HG02852 (cell line): Measurements from ENCODE around the gene NDEL1.

Experiments
- ATAC-seq: cut with Tn5 transposase; IDR thresholded peaks from one replicate; pipeline ENCODE4 v1.9.1; 2021; ENCODE audit warnings: mild to moderate bottlenecking, moderate library complexity; ENCODE audit not compliant: unreplicated experiment

The NDEL1 gene

DNA sequence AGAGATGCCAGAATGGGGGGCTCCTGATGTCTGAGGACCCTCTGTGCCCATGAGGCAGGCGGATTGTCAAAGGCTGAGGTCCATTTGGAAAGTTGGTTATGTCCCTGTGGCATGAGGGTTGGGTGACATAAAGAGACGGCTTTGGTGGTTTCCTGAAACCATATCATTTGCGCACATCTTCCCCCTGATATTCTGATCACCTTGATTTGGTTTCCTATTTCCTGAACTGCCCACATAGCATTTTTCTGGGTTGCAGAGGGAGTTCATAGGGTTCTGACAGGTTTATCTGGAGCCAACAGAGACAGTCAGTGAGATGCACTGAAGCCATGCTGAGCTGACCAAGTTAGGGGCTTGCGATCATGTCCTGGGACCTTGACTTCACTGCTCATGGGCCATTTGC, 22.4 kb upstream of the NDEL1 start:
- no peak for ATAC-seq

DNA sequence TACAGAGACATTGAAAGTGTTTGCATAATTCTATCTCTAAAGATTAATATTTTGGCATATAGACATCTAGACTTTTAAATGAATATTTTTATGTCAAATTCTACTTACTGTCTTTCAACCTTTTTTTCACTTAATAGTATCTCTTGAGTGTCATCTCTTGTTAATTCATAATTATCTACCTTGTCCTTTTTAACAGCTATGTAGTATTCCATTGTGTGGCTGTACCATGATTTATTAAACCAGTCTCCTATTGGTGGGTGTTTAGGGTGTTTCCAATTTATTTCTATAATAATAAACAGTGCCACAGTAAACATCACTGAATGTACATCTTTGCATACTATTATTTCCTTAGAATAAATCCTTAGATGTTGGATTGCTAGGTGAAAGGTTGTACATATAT, 21.7 kb upstream of the NDEL1 start:
- no peak for ATAC-seq

DNA sequence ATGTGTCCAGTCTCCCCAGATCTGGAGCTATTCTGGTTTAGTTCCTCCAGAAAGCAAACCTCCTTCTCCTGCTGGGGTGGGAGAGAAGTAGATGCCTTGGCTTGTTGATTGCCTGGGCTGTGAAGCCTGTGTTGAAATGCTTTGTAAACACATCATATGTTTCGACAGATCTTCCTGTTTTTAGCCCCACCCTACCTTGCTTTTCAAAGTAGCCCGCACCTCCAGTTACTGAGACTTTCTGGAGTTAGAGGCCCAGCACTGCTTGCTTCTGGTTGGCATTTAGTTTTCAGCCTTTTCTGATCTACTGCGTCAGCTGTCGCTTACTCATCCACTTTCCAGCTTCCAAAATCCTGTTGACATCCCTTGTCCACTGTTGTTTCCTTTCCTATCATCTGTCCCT, 17.9 kb upstream of the NDEL1 start:
- no peak for ATAC-seq

DNA sequence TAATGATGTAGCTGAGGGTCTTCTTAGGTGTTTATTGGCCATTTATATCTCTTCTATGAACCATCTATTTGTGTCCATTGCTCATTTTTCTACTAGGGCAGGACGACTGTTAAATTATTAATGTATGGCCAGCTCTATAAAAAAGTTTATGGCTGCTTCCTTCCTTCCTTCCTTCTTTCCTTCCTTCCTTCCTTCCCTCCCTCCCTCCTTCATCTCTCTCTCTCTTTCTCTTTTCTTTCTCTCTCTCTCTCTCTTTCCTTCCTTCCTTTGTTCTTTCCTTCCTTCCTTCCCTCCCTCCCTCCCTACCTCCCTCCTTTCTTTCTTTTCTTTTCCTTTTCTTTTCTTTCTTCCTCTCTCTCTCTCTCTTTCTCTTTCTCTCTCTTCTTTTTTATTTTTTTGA, 17.2 kb upstream of the NDEL1 start:
- ATAC-seq, result no peak

DNA sequence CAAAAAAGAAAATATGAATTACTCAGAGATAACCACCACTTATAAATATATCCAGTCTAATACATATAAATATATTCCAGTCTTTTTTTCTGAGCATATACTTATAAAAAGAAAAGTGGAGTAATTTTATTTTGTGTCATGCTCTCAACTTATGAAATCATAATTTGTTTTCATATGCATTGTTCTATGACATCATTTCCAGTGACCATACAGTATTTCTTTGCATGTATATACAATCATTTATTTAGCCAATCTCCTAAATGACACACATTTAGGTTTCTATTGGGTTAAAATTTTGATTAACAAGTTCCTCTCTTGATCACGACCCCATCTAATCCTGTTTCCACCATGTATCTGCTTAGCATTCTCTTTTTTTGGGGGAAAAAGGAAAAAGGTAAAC, 16.4 kb upstream of the NDEL1 start:
- ATAC-seq, result no peak

DNA sequence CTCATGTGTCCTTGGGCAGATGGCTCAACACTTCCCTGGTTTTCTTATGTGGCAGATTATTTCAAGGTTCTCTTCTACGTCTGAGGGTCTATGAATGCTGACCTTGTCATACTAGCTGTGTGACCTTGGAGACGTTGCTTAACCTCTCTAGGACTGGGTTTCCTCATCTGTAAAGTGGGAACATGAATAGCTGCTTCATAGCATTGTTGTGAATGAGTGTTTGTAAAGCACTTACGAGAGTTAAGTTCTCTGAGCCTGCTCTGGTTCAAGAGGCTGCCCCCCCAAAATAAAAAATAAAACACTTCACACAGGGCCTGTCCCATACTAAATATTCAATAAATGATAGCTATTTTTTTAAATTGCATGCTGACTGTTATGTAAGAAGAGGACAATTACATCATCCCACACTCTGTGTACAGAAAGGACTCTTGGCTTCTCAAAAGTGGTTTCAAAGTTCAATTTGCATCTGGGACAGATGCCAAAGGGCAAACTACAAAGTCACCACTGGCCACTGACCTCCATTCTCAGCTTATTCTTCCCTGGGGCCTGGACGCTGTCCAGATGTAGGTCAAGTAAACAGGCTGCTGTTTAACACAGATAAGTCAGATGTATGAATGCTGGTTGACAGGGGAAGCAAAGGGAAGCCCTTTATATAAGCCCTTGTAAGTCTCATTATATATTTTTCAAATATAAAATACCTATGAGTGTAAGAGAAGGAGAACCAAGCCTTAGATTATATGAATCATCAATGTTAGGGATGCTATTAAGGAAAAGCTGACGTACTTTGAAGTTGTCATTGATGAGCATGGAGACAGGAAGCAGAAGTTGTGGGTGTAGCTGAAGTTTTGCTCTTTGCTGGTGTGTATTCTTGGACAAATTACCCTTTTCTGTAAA, 15.4 kb upstream of the NDEL1 start:
- no peak for ATAC-seq

DNA sequence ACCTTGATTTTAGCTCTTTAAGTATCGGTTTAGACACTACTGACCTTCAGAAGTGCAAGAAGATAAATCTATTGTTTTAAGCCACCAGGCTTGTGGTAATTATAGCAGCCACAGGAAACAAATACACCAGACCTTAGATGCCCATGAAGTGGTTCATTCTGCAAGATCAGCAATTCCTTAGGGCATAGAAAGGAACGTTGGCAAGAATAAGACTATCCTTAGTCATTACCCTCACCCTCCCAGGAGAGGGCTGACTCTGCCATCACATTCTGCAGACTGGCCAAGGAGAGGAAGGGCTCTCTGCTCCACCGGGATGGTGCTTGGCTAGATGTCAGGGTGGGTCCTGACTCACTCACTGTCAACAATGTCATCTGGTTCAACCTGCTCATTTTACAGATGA, 14.1 kb upstream of the NDEL1 start:
- ATAC-seq, result no peak

DNA sequence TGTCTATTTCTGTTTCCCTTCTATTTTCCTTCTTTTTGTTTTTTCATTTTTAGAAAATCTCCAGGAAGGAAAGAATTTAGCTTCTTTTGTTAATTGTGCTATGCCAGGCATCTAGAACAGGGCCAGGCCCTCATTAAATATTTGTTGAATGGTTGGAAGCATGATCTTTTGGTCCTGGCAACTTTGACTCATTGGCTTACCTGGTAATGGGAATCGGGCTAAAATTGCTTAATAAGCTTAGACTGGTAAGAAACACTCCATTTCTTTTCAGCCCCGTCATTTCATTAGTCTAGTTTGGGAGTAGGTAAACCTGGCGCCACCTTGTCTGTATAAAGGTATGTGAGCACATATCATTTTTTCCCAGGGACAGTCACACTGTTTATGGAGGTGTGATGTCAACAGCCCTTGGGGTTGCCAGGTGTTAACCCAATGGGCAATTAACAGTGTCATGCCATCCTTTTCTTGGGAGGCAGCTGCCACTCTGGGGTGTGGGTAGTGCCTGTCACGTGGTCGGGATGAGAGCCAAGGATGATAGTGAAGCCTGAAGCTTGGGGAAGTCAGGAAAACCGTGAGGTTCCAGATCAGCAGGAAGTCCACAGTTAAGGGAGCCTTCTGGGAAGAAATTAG, 9.5 kb upstream of the NDEL1 start:
- no peak for ATAC-seq

DNA sequence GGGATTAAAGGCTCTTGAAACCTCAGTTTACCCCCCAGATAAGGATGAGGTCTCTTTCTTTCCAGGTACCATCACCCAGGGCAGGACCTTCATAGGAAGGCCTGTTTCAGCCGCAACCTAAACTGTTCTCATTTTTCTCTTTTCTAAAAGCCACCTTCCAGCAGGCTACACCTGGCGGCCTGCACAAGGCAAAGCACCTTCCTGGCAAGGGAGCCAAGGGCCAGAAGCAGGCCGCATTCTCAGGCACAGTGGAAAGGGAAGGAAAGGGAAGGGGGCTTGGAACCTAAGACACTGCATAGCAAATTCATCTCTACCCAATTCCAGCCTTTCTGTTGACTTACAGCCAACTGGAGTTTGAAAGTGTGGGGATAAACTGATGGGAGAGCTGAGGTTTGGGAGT, 8.9 kb upstream of the NDEL1 start:
- no peak for ATAC-seq

DNA sequence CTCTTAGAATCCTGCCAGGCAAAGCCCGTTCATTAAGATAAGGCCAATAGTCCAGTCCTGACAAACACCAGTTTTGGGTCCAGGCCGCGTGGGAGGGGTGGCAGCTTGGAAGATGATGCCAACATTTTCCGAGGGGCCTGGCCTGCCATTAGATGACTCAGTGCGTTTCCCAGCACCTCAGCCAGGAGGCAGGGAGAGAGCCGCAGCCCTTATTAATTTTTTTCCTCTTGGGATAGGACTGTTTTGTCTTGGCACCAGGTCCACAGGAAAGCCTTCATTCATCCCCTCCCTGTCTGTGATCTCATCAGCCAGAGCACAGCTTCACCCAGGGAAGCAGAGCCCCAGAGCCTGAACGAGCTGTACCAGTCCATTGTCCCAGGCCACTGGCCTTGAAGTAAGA, 4.7 kb upstream of the NDEL1 start:
- no peak for ATAC-seq

DNA sequence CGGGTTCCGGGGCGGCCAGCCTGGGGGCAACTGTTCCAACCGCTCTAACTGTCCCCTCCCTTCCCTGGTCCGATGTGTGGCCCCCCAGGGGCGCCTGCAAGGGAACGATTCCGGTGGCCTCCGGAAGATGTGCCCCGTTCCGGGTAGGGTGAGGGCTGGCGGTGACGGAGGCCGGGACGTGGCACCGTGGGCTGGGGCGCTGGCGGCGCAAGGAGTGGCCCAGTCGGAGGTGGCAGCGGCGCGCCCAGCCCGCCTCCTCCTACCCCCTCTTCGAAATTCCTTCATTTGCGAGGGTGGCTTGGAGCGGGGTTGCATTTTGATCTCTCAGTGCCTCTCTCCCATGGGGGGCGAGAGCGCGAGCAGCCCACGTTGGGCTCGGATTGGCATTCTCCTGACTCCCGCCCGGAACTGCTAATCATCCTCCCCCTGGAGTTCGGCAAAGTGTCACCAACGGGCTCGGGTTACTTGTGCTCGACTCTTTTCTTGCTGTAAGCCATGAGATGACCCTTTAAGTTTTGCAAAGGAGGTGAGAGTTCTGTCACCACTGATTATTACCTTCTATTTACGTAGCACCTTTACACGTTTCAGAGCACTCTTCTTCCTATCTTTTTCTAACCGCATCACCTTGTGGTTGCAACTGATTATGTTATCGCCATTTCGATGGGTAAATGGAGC, 622 bp downstream of the NDEL1 start:
- peak; percentile 39 for ATAC-seq

DNA sequence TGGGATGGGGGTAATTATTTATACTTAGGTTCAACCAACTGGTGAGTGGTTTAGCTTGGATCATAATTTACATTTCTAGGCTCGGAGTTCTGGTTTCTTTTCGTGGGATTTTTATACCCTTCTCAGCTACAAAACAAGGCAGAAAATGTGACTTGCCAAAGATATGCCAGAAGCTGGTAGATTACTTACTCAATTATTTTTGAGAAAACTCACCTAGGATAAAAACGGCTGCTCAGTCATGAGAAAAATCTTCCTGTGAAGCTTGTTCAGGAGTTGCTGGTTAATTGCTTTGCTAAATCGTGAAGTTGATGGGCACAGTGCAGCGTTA, 1.1 kb downstream of the NDEL1 start:
- no peak for ATAC-seq

DNA sequence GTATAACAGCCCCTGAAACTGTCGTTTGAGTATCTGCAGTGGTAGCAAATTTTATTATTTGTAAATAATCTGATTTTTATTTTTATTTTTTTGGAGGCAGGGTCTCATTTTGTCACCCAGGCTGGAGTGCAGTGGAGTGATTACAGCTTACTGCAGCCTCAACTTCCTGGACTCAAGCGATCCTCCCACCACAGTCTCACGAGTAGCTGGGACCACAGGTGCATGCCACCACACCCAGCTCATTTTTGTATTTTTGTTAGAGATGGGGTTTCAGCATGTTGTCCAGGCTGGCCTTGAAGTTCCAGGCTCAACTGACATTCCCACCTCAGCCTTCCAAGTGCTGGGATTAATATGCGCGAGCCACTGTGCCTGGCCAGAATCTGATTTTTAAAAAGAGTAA, 2.8 kb downstream of the NDEL1 start:
- no peak for ATAC-seq

DNA sequence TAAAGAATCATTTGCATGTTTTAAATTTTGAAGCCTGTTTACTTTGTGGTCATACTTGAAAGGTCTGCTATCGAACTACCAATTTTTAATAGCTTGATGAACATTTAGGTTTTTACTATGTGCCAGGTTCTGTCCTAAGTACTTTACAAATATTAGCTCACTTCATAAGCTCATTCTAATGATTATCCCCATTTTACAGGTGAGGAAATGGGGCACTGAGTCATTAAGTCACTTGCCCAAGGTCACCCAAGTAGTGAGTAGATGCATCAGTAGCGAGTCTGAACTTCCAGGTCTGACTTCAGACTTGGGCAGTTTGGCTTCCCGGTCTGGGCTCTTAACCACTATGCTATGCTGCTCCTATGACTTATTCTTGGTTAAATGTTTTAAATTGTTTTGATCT, 4.0 kb downstream of the NDEL1 start:
- ATAC-seq, result no peak

DNA sequence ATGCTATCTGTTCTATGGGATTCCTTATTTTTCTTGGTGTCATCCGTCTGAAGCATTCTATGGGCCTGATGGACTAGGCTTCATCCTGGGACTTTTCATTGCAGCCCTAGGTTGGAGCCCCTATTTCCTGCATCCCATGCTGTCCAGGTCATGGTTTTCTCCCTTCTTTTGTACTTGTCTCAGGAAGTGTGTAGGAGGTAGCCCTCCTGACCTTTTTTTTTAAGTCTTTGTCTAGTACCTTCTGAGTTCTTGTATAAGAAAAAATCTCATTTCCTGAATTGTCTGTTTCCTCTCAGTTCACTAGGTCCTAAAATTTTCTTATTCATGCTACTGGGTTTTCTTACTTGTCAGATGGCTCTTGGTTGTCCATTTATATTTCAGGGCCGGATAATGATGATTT, 6.0 kb downstream of the NDEL1 start:
- ATAC-seq, result no peak

DNA sequence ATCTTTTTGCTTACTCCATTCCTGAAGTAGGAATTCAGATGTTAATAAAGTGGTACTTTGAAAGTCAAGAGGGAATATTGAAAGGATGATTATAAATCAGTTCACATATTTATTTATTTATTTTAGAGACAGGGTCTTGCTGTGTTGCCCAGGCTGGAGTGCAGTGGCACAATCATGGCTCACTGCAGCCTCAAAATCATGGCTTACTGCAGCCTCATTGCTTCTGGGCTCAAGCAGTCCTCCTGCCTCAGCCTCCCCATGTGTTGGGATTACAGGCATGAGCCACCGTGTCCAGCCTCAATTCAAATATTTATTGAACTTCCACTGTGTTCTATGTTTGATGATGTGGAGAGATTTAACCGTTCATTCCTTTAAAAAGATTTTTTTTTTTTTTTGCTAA, 6.6 kb downstream of the NDEL1 start:
- no peak for ATAC-seq

DNA sequence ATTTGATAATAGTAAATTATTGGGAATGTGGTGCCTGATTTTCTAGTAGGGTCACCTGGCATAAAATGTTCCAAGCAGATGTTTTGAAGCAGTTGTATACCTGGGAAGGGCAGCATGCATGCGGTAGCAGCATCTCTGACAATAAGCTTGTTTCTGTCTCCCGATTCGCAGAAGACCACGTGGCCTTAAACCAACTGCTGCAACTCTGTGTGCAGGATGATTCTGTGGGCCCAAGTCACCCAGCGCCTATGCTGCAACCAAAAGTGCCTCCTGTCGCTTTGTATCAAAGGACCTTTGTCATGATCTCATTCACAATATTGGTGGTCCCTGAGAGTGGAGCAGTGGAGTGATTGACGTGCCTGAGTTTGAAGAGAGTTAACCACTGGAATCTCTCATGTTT, 8.1 kb downstream of the NDEL1 start:
- ATAC-seq, result no peak

DNA sequence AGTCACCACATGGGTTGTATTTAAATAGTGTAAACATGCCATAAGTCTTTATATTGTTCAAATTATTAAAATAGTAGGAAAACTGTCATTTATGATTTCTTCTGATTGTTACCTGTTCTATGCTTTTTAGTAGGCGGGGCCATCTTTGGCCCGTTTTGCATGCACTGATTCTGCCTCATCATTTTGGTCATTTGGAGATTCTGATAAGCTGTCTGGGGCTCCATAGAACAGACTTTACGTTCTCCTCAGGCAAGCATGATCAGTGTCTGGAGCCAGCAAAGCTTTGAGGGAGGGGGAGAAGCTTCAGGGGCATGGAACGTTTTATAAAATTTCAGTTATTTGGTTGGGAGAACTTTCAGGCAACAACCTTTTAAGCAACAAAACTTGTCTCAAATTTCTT, 8.8 kb downstream of the NDEL1 start:
- no peak for ATAC-seq

DNA sequence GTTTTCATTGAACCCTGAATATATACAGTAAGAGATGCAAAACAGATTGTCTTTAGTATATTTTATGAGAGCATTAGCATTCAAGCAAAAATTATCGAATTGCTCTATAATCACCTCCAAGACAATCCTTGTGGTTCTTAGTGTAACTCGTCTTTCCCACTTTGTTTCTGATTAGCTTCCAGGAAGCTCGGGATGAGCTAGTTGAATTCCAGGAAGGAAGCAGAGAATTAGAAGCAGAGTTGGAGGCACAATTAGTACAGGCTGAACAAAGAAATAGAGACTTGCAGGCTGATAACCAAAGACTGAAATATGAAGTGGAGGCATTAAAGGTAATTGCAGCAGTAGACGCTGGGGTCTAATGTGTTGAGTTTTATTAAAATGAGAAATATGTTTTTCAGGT, 9.9 kb downstream of the NDEL1 start:
- ATAC-seq, result no peak

DNA sequence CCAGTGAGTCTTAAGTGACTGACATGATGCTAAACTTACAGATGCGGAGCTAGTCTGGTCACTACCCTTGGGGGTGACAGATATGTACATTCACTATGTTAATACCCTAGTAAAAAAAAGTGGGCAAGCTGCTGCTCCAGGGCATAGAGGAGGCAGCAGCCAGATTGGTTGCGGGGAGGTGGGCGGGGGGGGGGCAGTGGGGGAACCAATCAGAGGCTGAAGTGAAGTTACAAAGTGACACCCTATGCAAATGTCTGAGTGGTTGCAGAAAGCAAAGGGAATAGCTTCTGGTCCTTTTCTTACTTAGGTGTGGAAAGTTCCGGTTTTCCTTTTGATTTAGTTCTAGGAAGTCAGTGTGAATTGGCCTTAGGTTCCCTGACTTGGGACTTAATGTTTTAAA, 12.1 kb downstream of the NDEL1 start:
- no peak for ATAC-seq

DNA sequence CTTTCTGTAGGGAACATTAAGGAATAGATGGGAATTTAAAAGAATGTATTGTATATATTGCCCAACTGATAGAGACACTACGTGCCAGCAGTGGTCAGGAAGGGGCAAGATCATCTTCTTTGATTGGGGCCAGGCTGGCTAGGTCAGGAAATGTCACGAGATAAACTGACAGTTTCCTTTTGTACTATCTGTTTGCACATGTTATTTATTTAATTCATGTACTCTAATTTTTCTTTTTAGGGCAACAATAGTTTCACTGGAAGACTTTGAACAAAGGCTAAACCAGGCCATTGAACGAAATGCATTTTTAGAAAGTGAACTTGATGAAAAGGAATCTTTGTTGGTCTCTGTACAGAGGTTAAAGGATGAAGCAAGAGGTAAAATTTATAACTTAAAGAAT, 12.6 kb downstream of the NDEL1 start:
- no peak for ATAC-seq

DNA sequence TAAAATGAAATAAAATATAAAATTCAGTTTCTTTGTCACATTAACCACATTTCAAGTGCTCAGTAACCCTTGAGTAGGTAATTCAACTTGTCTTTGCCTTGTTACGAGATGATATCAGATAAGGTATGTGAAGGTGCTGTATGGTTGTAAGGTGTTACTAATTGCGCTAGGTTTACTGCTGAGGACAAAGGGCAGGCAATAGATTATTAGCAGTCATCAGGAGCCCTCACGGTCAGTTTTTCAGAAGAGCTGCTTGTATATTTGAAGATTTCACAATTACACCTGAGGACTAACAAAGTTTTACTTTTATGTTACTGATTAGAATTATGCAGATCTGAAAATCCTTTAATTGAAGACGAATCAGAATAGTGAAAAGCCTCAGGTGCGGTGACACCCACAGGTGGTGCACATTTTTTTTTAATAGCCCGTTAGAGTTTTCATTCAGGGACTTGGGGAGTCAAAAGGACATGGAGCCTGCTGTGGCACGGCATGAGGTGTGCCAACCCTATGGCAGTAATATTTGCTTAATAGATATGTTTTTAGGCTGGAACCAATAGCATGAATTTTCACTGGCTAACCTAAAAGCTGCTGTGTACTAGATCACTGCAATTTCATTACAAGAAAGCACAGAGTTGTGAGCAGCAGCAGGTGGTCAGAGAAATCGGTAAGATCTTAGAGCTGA, 16.4 kb downstream of the NDEL1 start:
- no peak for ATAC-seq
